BJ (cell line): ENCODE data around the gene COMMD4. TPM values are rescaled to one million over a fixed set of nuclear protein-coding genes. Genes with fewer than 3 reads are reported as not detected.
"Not testable (repeated sequence)": the region's sequence is repeated elsewhere in the genome, so short reads cannot be mapped to it uniquely, and the experiment has no call there.

Source experiments
- CTCF ChIA-PET: fragments of 350-600 bp; formaldehyde crosslinking; extraction: SDS; loops from one replicate; lab custom pipeline; 2021; ENCODE audit warnings: antibody characterized with exemption, inconsistent platforms; lab: Yijun Ruan, JAX
- POLR2A ChIA-PET: fragments of 300-600 bp; sonication (Branson Sonifier 250); formaldehyde crosslinking; extraction: SDS; loops from one replicate; lab custom pipeline; 2021; ENCODE audit warnings: antibody characterized with exemption; lab: Charles Lee
- DNase-seq: peaks from one replicate; pipeline ENCODE4 v3.0.0-alpha.2; 2011; ENCODE audit warnings: low read depth
- H3K27me3 ChIP-seq: 2 replicates; pipeline ENCODE4 v1.6.0; 2011; ENCODE audit warnings: low read length; ENCODE audit not compliant: control insufficient read depth, insufficient read depth
- H3K36me3 ChIP-seq: 2 replicates; pipeline ENCODE4 v1.5.1; 2011; ENCODE audit warnings: low read length; ENCODE audit not compliant: control insufficient read depth, insufficient read depth
- H3K4me3 ChIP-seq: 2 replicates; pipeline ENCODE4 v1.5.1; 2011; ENCODE audit warnings: low read depth, mild to moderate bottlenecking, control low read depth, low read length
- polyA plus RNA-seq: library from polyadenylated mRNA; depleted of rRNA; stranded (reverse); fragments of >200 nt; gene quantifications from 2 replicates; pipeline ENCODE4 v1.2.3, GENCODE V29; 2011
- TF ChIP-seq, protein P1 (sequence below): IDR thresholded peaks from 2 replicates; pipeline ENCODE4 v1.5.1; 2011; ENCODE audit warnings: low read depth, mild to moderate bottlenecking, control low read depth, inconsistent platforms, low read length, moderate library complexity; ENCODE audit not compliant: insufficient read depth

Gene COMMD4
- polyA plus RNA-seq, 1 experiment, result 142 TPM

DNA sequence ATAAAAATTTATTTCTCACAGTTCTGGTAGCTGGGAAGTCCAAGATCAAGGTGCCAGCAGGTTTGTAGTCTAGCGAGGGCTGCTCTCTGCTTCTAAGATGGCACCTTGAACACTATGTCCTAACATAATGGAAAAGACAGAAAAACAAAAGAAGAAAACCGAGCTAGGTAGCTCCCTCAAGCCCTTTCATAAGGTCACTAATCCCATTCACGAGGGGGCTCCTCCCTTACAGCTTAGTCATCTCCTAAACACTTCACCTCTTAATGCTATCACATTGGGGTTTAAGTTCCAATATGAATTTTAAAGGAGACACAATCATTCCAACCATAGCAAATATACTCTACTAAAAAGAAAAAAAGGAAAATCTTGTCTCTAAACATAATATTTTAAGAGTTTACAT lies 29.7 kb upstream of the COMMD4 start:
- CTCF ChIA-PET, result interaction anchor here (1.2 kb wide), 1 partner anchor 276 kb away, joined by 4 read pairs; no protein-coding TSS in a partner anchor
- peaks cover 19% of the 10 kb centered on the region for H3K27me3 ChIP-seq
- no peak overlapping the region for H3K4me3 ChIP-seq
- POLR2A ChIA-PET, result no interaction called here
- H3K36me3 ChIP-seq, result no peaks in the 10 kb centered on the region
- TF ChIP-seq, protein P1, sequence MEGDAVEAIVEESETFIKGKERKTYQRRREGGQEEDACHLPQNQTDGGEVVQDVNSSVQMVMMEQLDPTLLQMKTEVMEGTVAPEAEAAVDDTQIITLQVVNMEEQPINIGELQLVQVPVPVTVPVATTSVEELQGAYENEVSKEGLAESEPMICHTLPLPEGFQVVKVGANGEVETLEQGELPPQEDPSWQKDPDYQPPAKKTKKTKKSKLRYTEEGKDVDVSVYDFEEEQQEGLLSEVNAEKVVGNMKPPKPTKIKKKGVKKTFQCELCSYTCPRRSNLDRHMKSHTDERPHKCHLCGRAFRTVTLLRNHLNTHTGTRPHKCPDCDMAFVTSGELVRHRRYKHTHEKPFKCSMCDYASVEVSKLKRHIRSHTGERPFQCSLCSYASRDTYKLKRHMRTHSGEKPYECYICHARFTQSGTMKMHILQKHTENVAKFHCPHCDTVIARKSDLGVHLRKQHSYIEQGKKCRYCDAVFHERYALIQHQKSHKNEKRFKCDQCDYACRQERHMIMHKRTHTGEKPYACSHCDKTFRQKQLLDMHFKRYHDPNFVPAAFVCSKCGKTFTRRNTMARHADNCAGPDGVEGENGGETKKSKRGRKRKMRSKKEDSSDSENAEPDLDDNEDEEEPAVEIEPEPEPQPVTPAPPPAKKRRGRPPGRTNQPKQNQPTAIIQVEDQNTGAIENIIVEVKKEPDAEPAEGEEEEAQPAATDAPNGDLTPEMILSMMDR, result no peak
- no peak for DNase-seq

DNA sequence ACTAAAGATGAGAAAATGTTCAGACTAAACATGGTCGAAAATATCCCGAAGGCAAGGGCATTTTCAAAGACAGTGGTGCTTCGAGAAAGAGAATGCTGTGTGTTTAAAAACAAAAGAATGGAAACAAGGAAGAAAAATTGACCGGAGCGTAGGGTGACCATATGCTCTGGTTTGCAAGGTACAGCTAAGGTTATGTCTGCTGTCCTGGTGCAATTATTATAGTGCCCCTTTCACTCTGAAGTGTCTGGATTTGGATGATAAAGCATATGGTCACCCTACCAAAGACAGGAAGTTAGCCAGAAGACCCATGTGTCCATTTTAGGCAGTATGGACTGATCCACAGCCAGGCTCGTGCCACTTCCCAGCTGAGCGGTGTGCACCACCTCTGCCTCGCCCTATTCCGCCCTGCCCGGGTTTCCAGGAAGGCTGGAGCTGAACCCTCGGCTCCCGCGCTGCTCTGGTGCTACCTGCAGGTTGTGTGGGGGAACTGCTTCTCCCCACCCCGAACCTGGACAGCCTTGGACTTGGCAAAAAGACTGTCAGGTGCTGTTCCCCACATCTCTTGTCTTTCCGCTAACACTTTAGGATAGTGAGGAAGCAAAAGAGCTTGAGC lies 28.0 kb upstream of the COMMD4 start:
- Histone ChIP-seq H3K4me3 (no peak overlapping the region), H3K27me3 (peaks cover 19% of the 10 kb centered on the region), H3K36me3 (no peaks in the 10 kb centered on the region)
- no peak for DNase-seq
- ChIA-PET CTCF (interaction anchor here (0.9 to 1.4 kb wide), 2 partner anchors 8 to 279 kb away, joined by 3 to 5 read pairs; no protein-coding TSS in a partner anchor), POLR2A (no interaction called here)
- TF ChIP-seq, protein P1, result peak; percentile 34

DNA sequence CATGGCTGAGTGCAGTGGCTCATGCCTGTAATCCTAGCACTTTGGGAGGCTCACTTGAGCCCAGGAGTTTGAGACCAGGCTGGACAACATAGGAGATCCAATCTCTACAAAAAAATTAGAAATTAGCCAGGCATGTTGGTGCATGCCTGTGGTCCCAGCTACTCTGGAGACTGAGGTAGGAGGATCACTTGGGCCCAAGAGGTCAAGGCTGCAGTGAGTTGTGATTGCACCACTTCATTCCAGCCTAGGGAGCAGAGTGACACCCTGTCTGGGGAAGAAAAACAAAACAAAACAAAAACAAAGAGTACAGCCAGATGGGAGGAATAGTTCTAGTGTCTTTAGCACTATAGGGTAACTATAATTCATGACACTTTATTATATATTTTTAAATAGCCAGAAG lies 26.2 kb upstream of the COMMD4 start:
- POLR2A ChIA-PET, result no interaction called here
- peaks cover 16% of the 10 kb centered on the region for H3K27me3 ChIP-seq
- no peaks in the 10 kb centered on the region for H3K36me3 ChIP-seq
- DNase-seq, result no peak
- CTCF ChIA-PET, result no interaction called here
- TF ChIP-seq, protein P1, result no peak
- no peak overlapping the region for H3K4me3 ChIP-seq

DNA sequence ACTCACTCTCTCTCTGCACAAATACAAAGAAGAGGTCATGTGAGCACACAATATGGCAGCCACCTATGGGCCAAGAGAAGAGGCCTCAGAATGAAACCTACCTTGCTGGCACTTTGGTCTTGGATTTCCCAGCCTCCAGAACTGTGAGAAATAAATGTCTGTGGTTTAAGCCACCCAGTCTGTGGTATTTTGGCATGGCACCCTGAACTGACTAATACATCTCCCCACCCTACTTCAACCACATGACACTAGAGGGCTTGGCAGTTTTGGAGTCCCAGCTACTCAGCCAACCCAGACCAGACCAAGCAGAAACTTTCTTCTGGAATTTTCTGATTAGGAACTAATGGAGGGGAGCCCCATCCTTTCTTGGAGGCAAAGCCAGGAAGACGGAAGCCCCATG lies 23.3 kb upstream of the COMMD4 start:
- H3K36me3 ChIP-seq, CTCF ChIA-PET, DNase-seq, POLR2A ChIA-PET, H3K4me3 ChIP-seq: not testable (repeated sequence)
- peaks cover 11% of the 10 kb centered on the region for H3K27me3 ChIP-seq

DNA sequence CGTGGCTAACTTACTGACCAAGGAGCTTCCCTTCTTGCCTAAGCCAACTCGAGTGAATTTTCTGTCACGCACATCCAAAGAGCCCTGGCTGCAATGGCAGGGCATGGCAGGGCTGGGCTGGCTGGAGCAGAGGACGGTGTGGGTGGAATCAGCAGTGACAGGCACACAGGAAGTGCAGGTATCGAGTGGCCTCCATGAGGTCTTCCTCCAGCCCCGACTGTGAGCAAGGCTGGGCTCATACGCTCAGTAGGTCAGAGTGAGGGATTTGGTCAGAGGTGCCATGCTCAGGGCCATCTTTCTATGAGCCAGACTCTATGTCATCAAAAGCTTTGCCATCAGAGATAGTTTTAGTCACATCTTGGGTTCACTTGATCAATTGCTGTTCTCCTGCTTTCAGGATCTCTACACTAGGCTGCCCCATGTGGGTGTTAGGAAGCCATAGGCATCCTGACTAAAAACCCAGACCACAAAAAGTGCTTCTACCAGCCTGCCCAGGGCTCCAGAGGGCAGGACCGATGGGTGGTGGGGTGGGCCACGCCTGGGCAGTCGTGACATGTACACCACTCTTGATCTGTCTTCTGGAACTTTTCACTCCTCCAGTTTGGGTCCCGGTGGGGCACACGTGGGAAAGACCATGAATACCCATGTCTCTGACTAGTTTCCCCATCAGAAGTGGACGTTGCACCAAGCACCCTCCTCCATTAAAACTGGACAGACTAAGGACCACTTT lies 22.6 kb upstream of the COMMD4 start:
- no peak for DNase-seq
- CTCF ChIA-PET, result interaction anchor here (1.1 kb wide), 1 partner anchor 15 kb away, joined by 3 read pairs; no protein-coding TSS in a partner anchor
- H3K36me3 ChIP-seq, result no peaks in the 10 kb centered on the region
- POLR2A ChIA-PET, result no interaction called here
- peaks cover 5% of the 10 kb centered on the region for H3K27me3 ChIP-seq
- TF ChIP-seq, protein P1, result no peak
- no peak overlapping the region for H3K4me3 ChIP-seq
